Measurements from ENCODE around the gene TNS1. TPM values are rescaled to one million over a fixed set of nuclear protein-coding genes. Genes with fewer than 3 reads are reported as not detected.

TNS1 gene
- total RNA-seq, 1 donor from 2014 or later = 0.24 TPM

- H3K27ac Mint-ChIP-seq = peak overlapping the region; percentile 35
- no peak for DNase-seq (ENCODE audit: low spot score)
- no peaks in the 10 kb centered on the region for H3K27me3 Mint-ChIP-seq (ENCODE audit: insufficient read depth, low read depth)
- no peaks in the 10 kb centered on the region for H3F3A ChIP-seq (ENCODE audit: low read depth)
- H3K9me3 Mint-ChIP-seq = no peaks in the 10 kb centered on the region
- peaks cover 5% of the 10 kb centered on the region for H3K27me3 ChIP-seq
- no peaks in the 10 kb centered on the region for H3K36me3 ChIP-seq
- H3K9ac ChIP-seq = no peak overlapping the region
- H3K4me1 ChIP-seq = no peaks in the 10 kb centered on the region
- H2AFZ ChIP-seq (replicated peaks) = no peak overlapping the region
- H3K4me3 ChIP-seq = no peak overlapping the region
- TF ChIP-seq EZH2 (IDR thresholded peaks at IDR 0.05) (no peak), CTCF (IDR thresholded peaks at IDR 0.05) (no peak), EZH2phosphoT487 (IDR thresholded peaks at IDR 0.05) (no peak)
- no peaks in the 10 kb centered on the region for H3K79me2 ChIP-seq (ENCODE audit: low read depth)
- no peaks in the 10 kb centered on the region for H4K20me1 ChIP-seq (ENCODE audit: low read depth)
- H3K36me3 Mint-ChIP-seq = no peaks in the 10 kb centered on the region
- H3K4me2 ChIP-seq = no peak overlapping the region
- no peak overlapping the region for H3K4me3 Mint-ChIP-seq
- H3K4me1 Mint-ChIP-seq = peaks cover 11% of the 10 kb centered on the region
- H3K9me3 ChIP-seq (ENCODE audit: low read depth) = no peaks in the 10 kb centered on the region
- no peak overlapping the region for H3K27ac ChIP-seq
Measured at GRCh38 chr2:217987391-217987790, 15.4 kb downstream of the TNS1 start.

GRCh38 chr2:217986256-217986961 lies 16.4 kb downstream of the TNS1 start:
- no peak overlapping the region for H3K4me3 ChIP-seq
- H3K9me3 Mint-ChIP-seq = no peaks in the 10 kb centered on the region
- H3K27me3 Mint-ChIP-seq (ENCODE audit: insufficient read depth, low read depth) = no peaks in the 10 kb centered on the region
- H3K4me1 Mint-ChIP-seq = peaks cover 9% of the 10 kb centered on the region
- no peak overlapping the region for H3K27ac Mint-ChIP-seq
- H3K27ac ChIP-seq = no peak overlapping the region
- no peaks in the 10 kb centered on the region for H3K36me3 ChIP-seq
- H3F3A ChIP-seq (ENCODE audit: low read depth) = no peaks in the 10 kb centered on the region
- no peak overlapping the region for H3K9ac ChIP-seq
- no peak for DNase-seq (ENCODE audit: low spot score)
- no peak for TF ChIP-seq EZH2 (IDR thresholded peaks at IDR 0.05)
- no peak for TF ChIP-seq EZH2phosphoT487 (IDR thresholded peaks at IDR 0.05)
- TF ChIP-seq CTCF (IDR thresholded peaks at IDR 0.05) = no peak
- H3K4me2 ChIP-seq = no peak overlapping the region
- no peaks in the 10 kb centered on the region for H3K27me3 ChIP-seq
- H2AFZ ChIP-seq (replicated peaks) = no peak overlapping the region
- H3K36me3 Mint-ChIP-seq = no peaks in the 10 kb centered on the region
- H3K79me2 ChIP-seq (ENCODE audit: low read depth) = no peaks in the 10 kb centered on the region
- no peak overlapping the region for H3K4me3 Mint-ChIP-seq
- H3K9me3 ChIP-seq (ENCODE audit: low read depth) = no peaks in the 10 kb centered on the region
- no peaks in the 10 kb centered on the region for H3K4me1 ChIP-seq
- H4K20me1 ChIP-seq (ENCODE audit: low read depth) = no peaks in the 10 kb centered on the region

DNA sequence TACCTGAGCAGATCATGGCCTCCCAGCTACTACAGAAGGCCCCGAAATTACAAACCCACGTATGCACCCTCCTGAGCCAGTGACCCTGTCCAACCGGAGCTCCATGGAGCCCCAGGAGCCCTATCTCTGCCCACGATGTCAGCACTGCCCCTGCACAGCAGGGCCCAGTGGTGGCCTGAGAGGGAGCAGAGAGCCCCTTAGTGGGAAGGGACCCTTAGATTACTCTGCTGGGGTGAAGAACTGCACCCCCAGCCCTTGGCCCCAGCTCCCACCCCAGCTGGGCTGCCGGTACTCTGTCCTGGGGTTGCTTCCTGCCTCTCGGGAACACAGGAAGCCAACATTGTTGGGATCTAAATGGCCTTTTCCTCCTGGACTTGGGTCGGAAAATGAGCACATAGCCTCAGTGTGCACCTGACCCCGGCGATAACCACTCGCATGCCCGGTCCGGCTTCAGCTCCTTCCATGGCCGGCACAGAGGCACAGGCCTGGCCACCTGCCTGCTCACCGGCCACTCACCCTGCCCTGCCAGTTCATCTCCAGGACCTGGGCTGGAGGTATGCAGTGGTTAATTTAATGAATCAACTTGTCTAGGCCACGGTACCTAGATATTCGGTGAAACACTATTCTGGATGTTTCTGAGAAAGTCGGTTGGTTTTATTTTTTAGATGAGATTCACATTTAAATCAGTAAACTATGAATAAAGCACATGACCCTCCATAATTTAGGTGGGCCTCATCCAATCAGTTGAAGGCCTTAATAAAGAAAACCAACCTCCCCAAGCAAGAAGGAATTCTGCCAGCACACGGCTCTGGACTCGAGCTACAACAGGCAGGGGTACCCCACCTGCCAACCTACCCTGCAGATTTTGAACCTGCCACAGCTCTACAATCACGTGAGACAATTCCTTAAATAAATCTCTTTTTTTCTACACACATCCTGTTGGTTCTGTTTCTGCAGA lies 19.2 kb downstream of the TNS1 start:
- H3K36me3 Mint-ChIP-seq = no peaks in the 10 kb centered on the region
- no peak overlapping the region for H3K27ac Mint-ChIP-seq

More for the DNA sequence above, 19.2 kb downstream of the TNS1 start:
- H4K20me1 ChIP-seq (ENCODE audit: low read depth) = no peaks in the 10 kb centered on the region
- H3K4me3 ChIP-seq = no peak overlapping the region
- H3K27me3 ChIP-seq = peaks cover 23% of the 10 kb centered on the region
- H3K27me3 Mint-ChIP-seq (ENCODE audit: insufficient read depth, low read depth) = peaks cover 4% of the 10 kb centered on the region
- no peak overlapping the region for H3K4me2 ChIP-seq
- no peak overlapping the region for H3K27ac ChIP-seq
- DNase-seq (ENCODE audit: low spot score) = no peak
- TF ChIP-seq EZH2 (IDR thresholded peaks at IDR 0.05) = no peak
- TF ChIP-seq CTCF (IDR thresholded peaks at IDR 0.05) = no peak
- TF ChIP-seq EZH2phosphoT487 (IDR thresholded peaks at IDR 0.05) = no peak
- H3K9me3 Mint-ChIP-seq = no peaks in the 10 kb centered on the region
- H3K79me2 ChIP-seq (ENCODE audit: low read depth) = no peaks in the 10 kb centered on the region
- H3K9me3 ChIP-seq (ENCODE audit: low read depth) = no peaks in the 10 kb centered on the region
- no peak overlapping the region for H3K4me3 Mint-ChIP-seq
- H3F3A ChIP-seq (ENCODE audit: low read depth) = no peaks in the 10 kb centered on the region
- H2AFZ ChIP-seq (replicated peaks) = no peak overlapping the region
- H3K36me3 ChIP-seq = no peaks in the 10 kb centered on the region
- peaks cover 10% of the 10 kb centered on the region for H3K4me1 ChIP-seq
- no peak overlapping the region for H3K9ac ChIP-seq
- H3K4me1 Mint-ChIP-seq = peaks cover 17% of the 10 kb centered on the region
